Measurements from ENCODE around the gene ENTREP1. TPM values are rescaled to one million over a fixed set of nuclear protein-coding genes. Genes with fewer than 3 reads are reported as not detected.
"Not testable (repeated sequence)": the region's sequence is repeated elsewhere in the genome, so short reads cannot be mapped to it uniquely, and the experiment has no call there.

Gene ENTREP1
- total RNA-seq, 2 donors from 2014 or later, result 6.9 to 10.9 TPM

DNA sequence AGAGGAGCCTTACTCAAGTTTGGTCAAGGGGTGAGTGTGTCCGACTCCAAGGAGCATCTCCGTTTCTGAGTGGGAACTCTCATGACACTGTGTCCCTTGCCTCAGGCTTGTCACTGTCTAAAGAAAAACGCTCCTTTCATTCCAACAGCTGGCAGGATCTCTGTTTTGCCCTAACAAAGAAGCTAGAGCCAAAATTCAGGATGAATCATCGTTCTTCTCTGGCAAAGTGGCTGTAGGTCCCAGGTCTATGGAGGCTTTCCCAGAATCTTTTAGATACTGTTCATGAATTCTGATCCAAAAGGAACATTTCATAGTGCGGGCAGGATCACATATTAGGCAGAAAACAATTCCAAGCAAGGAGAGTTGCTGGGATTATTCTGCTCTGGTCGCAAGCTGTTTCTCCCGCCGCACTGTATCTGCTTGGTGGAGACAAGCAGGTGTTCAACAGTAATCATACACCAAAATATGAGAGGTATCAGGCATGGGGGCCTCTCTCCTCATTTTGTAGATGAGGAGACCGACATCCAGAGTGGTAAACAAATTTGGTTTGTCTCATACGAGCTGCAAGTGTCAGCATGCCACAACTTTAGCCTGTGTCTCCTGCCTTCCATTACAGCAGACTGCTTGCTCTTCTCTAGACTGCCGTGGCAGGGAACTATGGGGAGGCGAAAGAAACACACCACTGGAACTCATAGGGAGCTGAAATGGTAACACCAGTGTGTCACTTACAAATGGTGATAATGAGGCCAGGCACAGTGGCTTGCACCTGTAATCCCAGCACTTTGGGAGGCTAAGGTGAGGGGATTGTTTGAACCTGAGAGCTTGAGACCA lies 72.6 kb downstream of the ENTREP1 start:
- Histone ChIP-seq H3K4me1 (peaks cover under 1% of the 10 kb centered on the region), H3K27me3 (no peaks in the 10 kb centered on the region), H3K4me3 (no peak overlapping the region), H3K36me3 (replicated peaks in 1 of 2; ENCODE audit: insufficient read depth in 1 of 2, low read depth in 2 of 2) (no peaks in the 10 kb centered on the region), H3K9me3 (no peaks in the 10 kb centered on the region), H3K27ac (no peak overlapping the region)
- intact Hi-C loops (cut with DNase I), result no loop called here
- DNase-seq, result no peak
- ATAC-seq, result no peak
- WGBS, 2 donors, result 62 to 73% methylated on average over 12 of the region's 12 CpGs
- TF ChIP-seq, protein P1, sequence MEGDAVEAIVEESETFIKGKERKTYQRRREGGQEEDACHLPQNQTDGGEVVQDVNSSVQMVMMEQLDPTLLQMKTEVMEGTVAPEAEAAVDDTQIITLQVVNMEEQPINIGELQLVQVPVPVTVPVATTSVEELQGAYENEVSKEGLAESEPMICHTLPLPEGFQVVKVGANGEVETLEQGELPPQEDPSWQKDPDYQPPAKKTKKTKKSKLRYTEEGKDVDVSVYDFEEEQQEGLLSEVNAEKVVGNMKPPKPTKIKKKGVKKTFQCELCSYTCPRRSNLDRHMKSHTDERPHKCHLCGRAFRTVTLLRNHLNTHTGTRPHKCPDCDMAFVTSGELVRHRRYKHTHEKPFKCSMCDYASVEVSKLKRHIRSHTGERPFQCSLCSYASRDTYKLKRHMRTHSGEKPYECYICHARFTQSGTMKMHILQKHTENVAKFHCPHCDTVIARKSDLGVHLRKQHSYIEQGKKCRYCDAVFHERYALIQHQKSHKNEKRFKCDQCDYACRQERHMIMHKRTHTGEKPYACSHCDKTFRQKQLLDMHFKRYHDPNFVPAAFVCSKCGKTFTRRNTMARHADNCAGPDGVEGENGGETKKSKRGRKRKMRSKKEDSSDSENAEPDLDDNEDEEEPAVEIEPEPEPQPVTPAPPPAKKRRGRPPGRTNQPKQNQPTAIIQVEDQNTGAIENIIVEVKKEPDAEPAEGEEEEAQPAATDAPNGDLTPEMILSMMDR (IDR thresholded peaks at IDR 0.05), result no peak
- TF ChIP-seq POLR2A (IDR thresholded peaks at IDR 0.05), result no peak

DNA sequence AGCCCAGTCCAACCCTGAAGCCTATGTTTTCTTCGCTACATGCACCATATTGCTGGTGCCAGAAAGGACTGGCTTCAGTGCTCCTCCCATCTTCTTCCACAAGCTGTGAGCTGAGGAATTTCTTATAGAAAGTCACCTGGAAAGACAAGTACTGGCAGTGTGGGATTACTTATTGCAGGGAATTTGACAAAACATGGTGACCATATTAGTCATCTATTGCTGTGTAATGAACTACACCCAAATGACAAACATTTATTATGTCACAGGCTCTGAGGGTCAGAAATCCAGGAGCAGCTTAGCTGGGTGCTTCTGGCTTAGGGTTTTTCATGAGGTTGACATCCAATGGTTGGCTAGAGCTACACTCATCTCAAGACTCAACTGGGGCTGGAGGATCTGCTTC lies 75.5 kb downstream of the ENTREP1 start:
- Histone ChIP-seq H3K4me3 (no peak overlapping the region), H3K36me3 (replicated peaks in 1 of 2; ENCODE audit: insufficient read depth in 1 of 2, low read depth in 2 of 2) (no peaks in the 10 kb centered on the region), H3K9me3 (no peaks in the 10 kb centered on the region), H3K27me3 (no peaks in the 10 kb centered on the region), H3K27ac (no peak overlapping the region), H3K4me1 (no peaks in the 10 kb centered on the region)
- TF ChIP-seq, protein P1 (IDR thresholded peaks at IDR 0.05), result no peak
- no peak for TF ChIP-seq POLR2A (IDR thresholded peaks at IDR 0.05)
- ATAC-seq, result no peak
- WGBS, 2 donors, result 92 to 94% methylated on average over 1 of the region's 1 CpG
- intact Hi-C loops (cut with DNase I), result no loop called here
- DNase-seq, result no peak

DNA sequence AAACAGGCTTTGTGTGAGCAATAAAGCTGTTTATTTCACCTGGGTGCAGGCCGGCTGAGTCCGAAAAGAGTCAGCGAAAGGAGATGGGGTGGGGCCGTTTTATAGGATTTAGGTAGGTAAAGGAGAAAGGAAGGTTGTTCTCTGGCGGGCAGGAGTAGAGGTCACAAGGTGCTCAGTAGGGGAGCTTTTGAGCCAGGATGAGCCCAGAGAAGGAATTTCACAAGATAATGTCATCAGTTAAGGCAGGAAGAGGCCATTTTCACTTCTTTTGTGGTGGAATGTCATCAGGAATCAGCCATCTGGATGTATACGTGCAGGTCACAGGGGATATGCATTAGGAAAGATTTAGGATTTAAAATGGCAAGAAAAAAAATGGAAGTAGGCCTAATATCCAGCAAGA lies 84.9 kb downstream of the ENTREP1 start:
- ATAC-seq; H3K4me1 ChIP-seq; H3K4me3 ChIP-seq; DNase-seq; H3K27me3 ChIP-seq; H3K9me3 ChIP-seq; H3K27ac ChIP-seq; intact Hi-C loops (cut with DNase I); H3K36me3 ChIP-seq (replicated peaks in 1 of 2; ENCODE audit: insufficient read depth in 1 of 2, low read depth in 2 of 2): not testable (repeated sequence)
- WGBS, 2 donors, result 85 to 90% methylated on average over 6 of the region's 6 CpGs

DNA sequence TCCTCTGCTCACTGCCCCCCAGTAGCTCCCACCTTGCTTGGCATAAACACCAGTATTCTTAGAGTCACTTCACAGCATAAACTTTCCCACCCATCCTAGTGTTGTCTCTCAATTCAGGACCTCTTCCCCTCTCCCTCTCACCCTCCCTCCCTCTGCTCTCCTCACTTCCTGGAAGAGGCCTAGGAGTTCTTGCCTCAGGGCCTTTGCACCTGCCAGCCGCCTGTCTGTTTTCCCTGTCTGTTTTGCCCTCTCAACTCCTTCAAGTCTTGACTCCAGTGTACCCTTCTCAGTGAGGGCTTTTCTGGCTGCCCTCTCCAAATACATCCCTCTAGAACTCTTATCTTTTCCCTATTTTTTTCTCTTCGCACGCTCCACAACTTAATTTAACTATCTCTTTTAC lies 86.2 kb downstream of the ENTREP1 start:
- 93 to 98% methylated on average over 3 of the region's 3 CpGs for WGBS, 2 donors
- Histone ChIP-seq H3K4me3 (no peak overlapping the region), H3K27ac (no peak overlapping the region), H3K4me1 (peaks cover 5% of the 10 kb centered on the region), H3K9me3 (no peaks in the 10 kb centered on the region), H3K36me3 (replicated peaks in 1 of 2; ENCODE audit: insufficient read depth in 1 of 2, low read depth in 2 of 2) (no peaks in the 10 kb centered on the region), H3K27me3 (no peaks in the 10 kb centered on the region)
- ATAC-seq (no peak), DNase-seq (no peak)
- TF ChIP-seq POLR2A (IDR thresholded peaks at IDR 0.05), result no peak
- TF ChIP-seq, protein P1 (IDR thresholded peaks at IDR 0.05), result no peak
- intact Hi-C loops (cut with DNase I), result no loop called here

DNA sequence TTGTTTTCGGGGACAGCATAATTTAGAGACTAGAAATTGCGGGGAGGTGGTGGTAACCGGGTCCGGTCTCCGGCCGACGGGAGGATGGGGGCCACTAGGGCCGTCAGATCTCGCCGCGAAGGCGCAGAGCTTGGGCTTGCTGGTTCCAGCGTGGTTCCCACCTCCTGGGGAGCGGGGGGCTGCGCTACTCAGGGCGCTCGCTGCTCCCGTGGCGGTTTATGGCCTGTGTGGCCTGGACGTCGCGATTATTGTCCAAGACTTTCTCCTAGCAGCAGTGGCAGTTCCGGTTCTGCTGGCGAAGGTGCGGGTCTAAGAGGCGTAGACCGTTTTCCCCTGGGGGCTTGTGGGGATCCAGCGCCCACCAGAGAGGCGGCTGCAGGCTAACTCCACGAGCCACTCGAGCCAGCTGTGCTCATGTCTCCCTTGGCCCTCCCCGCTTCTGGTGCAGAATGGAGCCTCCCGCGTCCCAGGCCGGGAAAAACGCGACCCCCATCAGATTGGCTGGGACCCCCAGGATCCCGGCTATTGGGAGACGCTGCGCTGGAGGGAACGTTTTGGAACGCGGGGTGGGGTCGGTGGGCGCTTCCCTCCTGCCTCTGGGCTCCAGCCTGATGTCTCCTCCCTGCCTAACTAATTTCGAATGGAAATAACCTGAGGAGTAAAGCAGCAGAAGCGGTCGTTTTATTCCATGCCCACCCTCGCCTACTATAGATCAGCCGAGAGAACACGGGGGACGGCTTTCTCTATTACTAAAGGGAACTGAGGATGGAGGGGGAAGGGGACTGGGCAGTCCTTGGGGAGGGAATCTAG lies 87.1 kb downstream of the ENTREP1 start:
- Histone ChIP-seq H3K27me3 (no peaks in the 10 kb centered on the region), H3K9me3 (no peaks in the 10 kb centered on the region), H3K4me3 (no peak overlapping the region), H3K4me1 (peaks cover 5% of the 10 kb centered on the region), H3K27ac (no peak overlapping the region), H3K36me3 (replicated peaks in 1 of 2; ENCODE audit: insufficient read depth in 1 of 2, low read depth in 2 of 2) (no peaks in the 10 kb centered on the region)
- intact Hi-C loops (cut with DNase I), result no loop called here
- no peak for DNase-seq
- no peak for ATAC-seq
- 68 to 70% methylated on average over 46 of the region's 52 CpGs for WGBS, 2 donors
- TF ChIP-seq POLR2A (IDR thresholded peaks at IDR 0.05), result no peak
- TF ChIP-seq, protein P1 (IDR thresholded peaks at IDR 0.05), result no peak

All from body of pancreas (tissue), 4 donors.